SH-SY5Y (cell line): Measurements from ENCODE around the gene MPV17L2.

Source experiments
- GATA2 ChIP-seq: IDR thresholded peaks from 2 replicates; pipeline ENCODE4 v1.6.1; 2011; ENCODE audit warnings: mild to moderate bottlenecking, low read depth, low read length
- GATA3 ChIP-seq: IDR thresholded peaks from 2 replicates; pipeline ENCODE4 v1.6.1; 2011; ENCODE audit warnings: low read depth, mild to moderate bottlenecking, low read length, moderate library complexity

Gene MPV17L2

GRCh38 chr19:18229474-18229873 is 36.5 kb downstream of the MPV17L2 start:
- TF ChIP-seq GATA3: no peak
- no peak for TF ChIP-seq GATA2

- TF ChIP-seq GATA3 (no peak), GATA2 (no peak)
Measured at GRCh38 chr19:18229915-18230314, 36.9 kb downstream of the MPV17L2 start.

GRCh38 chr19:18230941-18231734 is 38.1 kb downstream of the MPV17L2 start:
- TF ChIP-seq GATA2 (no peak), GATA3 (no peak)

- TF ChIP-seq GATA2 (no peak), GATA3 (no peak)
Measured at GRCh38 chr19:18231775-18232174, 38.8 kb downstream of the MPV17L2 start.

GRCh38 chr19:18232540-18233223 is 39.7 kb downstream of the MPV17L2 start:
- no peak for TF ChIP-seq GATA3
- no peak for TF ChIP-seq GATA2

GRCh38 chr19:18233224-18233825 is 40.3 kb downstream of the MPV17L2 start:
- TF ChIP-seq GATA2 (no peak), GATA3 (no peak)

GRCh38 chr19:18234194-18234593 is 41.2 kb downstream of the MPV17L2 start:
- TF ChIP-seq GATA3: no peak
- TF ChIP-seq GATA2: no peak

- no peak for TF ChIP-seq GATA2
- no peak for TF ChIP-seq GATA3
Measured at GRCh38 chr19:18239303-18239702, 46.3 kb downstream of the MPV17L2 start.

- TF ChIP-seq GATA2 (no peak), GATA3 (no peak)
Measured at GRCh38 chr19:18245297-18245696, 52.3 kb downstream of the MPV17L2 start.
